NK-92 treated with Interleukin-12 subunit alpha and Interleukin-12 subunit beta, amount 100 ng/mL, for 24 hours (cell line): ENCODE measurements around the gene ZNF41.

ENCODE experiments used
- DNase-seq: peaks from one replicate; lab custom pipeline; 2025; lab: John Stamatoyannopoulos, UW

The ZNF41 gene

GRCh38 chrX:47489507-47490275, 6.7 kb upstream of the ZNF41 start:
- DNase-seq = no peak

DNA sequence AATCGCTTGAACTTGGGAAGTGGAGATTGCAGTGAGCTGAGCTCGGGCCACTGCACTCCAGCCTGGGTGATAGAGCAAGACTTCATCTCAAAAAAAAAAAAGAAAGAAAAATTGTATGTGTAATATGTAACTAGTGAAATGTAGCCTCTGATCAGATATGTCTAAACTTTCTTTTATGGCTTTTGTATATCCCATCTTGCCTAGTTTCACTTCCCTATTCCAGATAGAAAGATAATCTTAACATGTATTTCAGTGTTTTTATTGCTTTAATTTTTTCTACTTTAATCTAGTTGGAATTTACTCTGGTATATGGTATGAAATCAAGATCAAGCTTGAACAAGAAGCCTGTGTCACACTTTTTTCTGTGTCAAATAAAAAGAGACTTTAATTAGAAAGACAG, 1.9 kb upstream of the ZNF41 start:
- no peak for DNase-seq

DNA sequence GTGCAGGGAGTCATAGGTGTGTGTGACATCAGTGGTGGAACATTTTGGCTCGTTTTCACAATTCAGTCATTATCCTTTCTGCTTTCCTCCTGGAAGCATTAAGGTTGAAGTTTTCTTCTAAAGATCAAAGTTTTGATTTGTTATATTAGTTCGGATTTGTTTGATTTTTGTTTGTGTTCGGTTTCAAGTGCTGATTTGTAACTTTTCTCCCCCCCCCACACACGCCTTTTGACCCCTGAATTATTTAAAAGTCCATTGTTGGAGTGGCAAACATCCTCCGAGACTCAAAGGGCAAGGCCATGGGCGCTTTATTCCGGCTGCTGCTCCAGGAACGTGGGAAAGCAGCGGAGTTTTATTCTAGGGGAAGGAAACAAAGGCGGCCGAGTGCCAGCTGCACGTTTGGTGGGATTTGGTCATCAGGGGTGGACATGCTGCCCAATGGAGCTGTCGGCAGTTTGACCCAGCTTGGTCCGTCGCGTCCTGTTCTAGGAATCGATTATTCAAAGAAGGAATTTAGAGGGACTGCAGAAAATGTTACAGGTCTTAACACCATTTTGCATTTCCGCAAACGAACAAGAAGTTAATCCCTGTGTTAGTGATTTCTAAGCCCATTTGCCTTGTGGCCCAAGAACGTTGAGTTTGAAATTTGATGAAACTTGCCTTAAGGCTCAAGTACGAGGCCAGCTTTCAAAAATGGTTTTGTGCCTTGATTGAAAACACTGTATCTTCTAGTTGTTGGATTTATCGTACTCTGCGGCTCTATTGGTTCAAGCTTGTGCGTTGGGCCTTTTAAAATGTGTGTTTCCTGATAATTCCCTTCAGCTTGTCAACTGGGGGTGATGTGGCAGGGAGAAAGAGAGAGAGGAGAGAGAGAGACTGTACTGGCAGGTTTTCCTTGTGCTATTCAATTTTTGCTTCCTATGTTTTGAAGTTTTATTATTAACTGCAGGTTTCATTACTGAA, 565 bp upstream of the ZNF41 start:
- DNase-seq = no peak

GRCh38 chrX:47482065-47482511, 934 bp downstream of the ZNF41 start:
- no peak for DNase-seq

DNA sequence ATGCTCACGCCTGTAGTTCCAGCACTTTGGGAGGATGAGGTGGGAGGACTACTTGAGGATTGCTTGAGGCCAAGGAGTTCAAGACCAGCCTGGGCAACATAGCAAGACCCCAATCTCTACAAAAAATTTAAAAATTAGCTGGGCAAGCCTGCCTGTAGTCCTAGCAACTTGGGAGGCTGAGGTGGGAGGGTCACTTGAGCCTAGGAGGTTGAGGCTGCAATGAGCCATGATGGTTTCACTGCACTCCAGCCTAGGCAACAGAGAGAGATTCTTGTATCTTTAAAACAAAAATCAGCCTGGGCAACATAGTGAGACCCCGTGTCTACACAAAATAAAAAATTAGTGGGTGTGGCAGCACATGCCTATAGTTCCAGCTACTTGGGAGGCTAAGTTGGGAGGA, 1.9 kb downstream of the ZNF41 start:
- DNase-seq = no peak

DNA sequence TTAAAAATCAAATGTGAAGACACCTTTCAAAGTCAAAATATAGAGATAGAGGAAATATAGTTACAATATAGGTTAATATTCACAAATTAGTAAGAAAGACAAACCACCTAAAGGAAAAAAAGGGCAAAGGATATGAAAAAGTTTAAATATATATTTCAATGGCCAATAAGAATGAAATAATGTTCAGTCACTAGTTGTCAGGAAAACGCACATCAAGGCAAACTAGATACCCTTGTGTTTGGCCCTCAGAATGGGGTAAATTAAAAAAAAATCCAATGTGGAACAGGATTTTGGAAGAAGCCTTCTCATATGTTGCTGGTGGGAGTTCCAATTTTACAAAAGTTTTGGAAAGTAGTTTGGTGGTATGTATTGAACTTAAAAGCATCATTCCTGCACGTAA, 2.4 kb downstream of the ZNF41 start:
- DNase-seq = no peak

GRCh38 chrX:47475476-47475875, 7.5 kb downstream of the ZNF41 start:
- no peak for DNase-seq

DNA sequence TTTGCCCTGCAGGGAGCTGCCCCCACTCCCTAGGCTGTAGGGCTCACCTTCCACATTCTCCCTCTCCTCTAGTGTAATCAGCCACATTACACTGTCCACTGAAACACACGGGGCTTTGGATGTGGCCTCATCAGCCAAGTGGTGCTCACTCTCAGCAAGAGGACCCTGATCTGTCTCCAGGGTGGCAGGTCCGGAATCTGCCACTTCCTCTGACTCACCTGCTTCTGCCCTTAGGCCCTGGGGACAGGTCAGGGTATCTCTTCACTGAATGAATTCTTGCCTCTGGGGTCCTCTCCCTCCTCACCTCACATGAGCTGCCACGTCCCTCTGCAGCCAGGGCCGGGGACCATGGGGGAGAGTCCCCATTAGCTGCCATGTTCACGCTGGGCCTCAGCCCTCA, 15.9 kb downstream of the ZNF41 start:
- DNase-seq = no peak

DNA sequence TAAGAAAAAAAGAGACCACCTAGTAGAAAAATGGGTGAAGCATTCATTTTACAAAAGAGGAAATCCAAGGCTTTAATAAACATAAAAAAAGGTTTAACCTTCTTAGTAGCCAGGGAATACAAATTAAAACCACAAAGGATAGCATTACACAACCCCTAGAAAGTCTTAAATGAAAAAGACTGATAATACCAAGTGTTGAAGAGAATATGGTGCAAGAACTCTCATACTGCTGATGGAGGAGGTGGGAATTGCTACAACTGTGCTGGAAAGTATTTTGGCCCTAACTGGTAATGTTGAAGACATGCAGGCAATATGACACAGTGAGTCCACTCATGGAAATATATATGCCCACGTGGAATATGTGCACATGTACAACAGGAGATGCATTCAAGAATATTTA, 22.5 kb downstream of the ZNF41 start:
- no peak for DNase-seq

DNA sequence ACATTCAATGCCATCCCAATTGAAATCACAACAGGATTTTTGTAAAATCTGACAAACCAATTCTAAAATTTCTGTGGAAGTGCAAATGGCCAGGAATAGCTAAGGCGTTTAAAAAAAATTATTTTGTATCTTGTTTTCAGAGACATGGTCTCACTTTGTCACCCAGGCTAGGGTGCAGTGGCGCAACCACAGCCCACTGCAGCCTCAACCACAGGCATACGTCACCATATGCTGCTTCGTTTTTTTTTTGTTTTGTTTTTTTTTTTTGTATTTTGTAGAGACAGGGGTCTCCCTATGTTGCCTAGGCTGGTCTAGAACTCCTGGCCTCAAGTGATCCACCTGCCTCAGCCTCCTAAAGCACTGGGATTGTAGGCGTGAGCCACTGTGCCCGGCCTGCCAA, 24.5 kb downstream of the ZNF41 start:
- DNase-seq = peak; percentile 9

- DNase-seq = no peak
Measured at GRCh38 chrX:47456080-47456479, 26.9 kb downstream of the ZNF41 start.

DNA sequence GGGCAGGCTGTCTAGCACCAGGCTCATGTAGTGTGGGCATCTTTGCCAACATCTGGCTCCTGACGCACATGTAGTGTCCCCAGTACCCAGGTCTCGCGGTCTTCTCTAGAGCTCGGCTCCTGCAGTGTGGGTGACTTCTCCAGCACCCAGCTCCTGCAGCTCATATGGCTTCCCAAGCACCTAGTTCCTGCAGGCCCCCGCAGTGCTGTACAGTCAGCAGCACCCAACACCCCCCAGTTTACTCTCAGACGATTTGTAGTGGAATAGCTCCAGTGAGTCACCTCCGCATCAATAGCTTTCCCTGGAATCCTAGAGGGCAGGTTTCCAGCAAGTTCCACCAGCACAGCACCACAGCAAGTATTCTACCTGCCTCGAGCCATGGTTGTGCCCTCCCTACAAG, 30.9 kb downstream of the ZNF41 start:
- no peak for DNase-seq

GRCh38 chrX:47448165-47448806, 34.7 kb downstream of the ZNF41 start:
- DNase-seq = no peak

DNA sequence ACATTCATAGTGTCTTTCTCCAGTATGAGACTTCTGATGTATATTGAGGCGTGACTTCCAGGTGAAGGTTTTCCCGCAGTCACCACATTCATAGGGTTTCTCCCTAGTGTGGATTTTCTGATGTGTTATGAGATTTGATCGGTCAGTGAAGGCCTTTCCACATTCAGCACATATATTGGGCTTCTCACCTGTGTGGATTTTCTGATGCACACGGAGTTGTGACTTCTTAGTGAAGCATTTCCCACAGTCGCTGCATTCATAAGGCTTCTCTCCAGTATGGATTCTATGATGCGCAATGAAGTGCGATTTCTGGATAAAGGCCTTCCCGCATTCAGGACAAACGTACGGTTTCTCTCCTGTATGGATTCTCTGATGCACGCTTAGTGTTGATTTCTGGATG, 35.4 kb downstream of the ZNF41 start:
- no peak for DNase-seq

- DNase-seq = no peak
Measured at GRCh38 chrX:47446971-47447370, 36.1 kb downstream of the ZNF41 start.

DNA sequence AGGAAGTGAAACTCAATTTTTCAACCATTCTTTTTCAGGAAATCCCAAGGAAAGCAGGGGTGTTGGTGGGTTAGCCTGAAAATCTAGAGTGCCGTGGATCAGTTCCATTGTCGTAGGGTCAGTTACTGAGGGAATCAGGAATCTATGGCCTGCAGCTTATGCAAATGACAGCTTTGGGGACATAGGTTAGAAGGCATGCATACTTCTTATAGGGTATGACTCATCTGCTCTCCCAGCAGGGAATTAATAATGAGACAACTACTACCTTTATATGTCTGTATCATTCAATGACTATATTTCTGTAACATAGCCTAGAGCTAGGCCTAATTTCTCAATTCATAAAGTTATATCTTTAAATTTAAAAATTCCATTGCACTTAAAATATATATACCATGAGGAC, 36.6 kb downstream of the ZNF41 start:
- DNase-seq = no peak

- DNase-seq = no peak
Measured at GRCh38 chrX:47430925-47431324, 52.1 kb downstream of the ZNF41 start.

DNA sequence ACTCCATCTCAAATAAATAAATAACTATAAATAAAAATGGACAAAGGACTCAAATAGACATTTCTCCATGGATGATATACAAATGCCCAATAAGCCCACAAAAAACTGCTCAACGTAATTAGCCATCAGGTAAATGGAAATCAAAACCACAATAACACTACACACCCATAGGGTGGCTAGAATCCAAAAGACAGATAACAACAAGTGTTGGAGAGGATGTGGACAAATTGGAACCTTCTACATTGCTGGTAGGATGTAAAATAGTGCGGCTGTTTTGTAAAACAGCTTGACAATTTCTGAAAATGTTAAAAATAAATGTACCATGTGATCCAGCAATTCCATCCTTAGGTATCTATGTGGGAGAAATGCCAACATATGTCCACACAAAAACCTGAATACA, 60.6 kb downstream of the ZNF41 start:
- no peak for DNase-seq

GRCh38 chrX:47420962-47421361, 62.1 kb downstream of the ZNF41 start:
- no peak for DNase-seq

DNA sequence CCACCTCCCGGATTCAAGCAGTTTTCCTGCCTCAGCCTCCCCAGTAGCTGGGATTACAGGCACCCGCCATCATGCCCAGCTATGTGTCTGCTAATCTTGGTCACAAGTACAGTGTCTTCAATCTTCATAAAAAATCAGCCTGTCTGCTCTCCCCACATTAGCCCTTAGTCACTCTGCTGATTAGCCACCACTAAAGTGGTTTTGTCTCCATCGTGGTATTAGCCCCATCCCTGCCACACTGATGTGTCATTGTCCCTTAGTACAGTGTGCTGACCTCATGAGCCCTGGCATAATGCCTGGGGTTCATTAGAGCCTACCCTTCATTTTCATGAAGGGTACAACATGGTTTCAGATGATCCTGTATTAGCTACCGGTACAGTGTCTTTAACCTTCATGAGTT, 62.8 kb downstream of the ZNF41 start:
- DNase-seq = no peak

- DNase-seq = no peak
Measured at GRCh38 chrX:47413179-47413594, 69.8 kb downstream of the ZNF41 start.
